SU-DHL-6 (cell line): ENCODE measurements around the gene SLC13A1.

Source experiments
- EZH2phosphoT487 ChIP-seq: fragments of 200-600 bp; sonication (generic), shearing (Covaris generic); conservative IDR thresholded peaks from 2 replicates; pipeline ENCODE4 v1.6.1; 2018; ENCODE audit warnings: mild to moderate bottlenecking, antibody characterized with exemption, low read length, moderate library complexity, mixed read lengths
- TF ChIP-seq, protein P1 (sequence below): fragments of 200-600 bp; sonication (generic); IDR thresholded peaks from one replicate; pipeline ENCODE4 v1.5.1; 2017; ENCODE audit warnings: antibody characterized with exemption, mild to moderate bottlenecking, low read length, moderate library complexity; ENCODE audit not compliant: insufficient read depth, poor library complexity, severe bottlenecking

DNA sequence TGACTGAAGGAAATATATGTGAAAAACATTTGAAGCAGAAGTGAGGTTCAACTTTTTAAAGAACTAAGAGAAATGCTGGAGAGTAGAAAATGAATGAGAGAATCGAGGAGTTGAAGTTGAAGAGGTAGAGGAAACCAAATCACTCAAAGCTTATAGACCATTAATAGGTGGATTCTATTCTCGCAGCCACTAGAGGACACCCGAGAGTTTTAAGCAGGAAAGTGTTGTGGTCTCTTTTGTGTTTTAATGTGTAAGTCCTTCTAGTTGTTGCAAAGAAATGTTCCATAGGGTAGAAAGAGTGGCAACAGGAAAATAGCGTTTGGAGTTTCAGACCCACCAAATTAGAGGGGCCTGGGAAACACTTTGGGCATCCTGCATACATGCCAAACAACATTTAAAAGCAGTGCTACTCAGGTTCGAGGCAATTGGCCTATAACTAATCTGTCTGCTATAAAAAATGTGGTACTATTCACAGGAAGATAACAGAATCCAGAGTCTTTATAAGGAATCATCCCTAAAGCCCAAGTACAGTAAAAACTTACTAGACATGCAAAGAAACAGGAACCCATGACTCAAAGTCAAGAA lies 129.0 kb downstream of the SLC13A1 start:
- no peak for TF ChIP-seq EZH2phosphoT487
- TF ChIP-seq, protein P1, sequence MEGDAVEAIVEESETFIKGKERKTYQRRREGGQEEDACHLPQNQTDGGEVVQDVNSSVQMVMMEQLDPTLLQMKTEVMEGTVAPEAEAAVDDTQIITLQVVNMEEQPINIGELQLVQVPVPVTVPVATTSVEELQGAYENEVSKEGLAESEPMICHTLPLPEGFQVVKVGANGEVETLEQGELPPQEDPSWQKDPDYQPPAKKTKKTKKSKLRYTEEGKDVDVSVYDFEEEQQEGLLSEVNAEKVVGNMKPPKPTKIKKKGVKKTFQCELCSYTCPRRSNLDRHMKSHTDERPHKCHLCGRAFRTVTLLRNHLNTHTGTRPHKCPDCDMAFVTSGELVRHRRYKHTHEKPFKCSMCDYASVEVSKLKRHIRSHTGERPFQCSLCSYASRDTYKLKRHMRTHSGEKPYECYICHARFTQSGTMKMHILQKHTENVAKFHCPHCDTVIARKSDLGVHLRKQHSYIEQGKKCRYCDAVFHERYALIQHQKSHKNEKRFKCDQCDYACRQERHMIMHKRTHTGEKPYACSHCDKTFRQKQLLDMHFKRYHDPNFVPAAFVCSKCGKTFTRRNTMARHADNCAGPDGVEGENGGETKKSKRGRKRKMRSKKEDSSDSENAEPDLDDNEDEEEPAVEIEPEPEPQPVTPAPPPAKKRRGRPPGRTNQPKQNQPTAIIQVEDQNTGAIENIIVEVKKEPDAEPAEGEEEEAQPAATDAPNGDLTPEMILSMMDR, result peak; percentile 53
